Ishikawa (cell line): ENCODE measurements around the gene PMEPA1.

ENCODE experiments used
- CEBPB ChIP-seq: IDR thresholded peaks from 2 replicates; pipeline ENCODE4 v1.6.1; 2012
- EP300 ChIP-seq: IDR thresholded peaks from 2 replicates; pipeline ENCODE4 v1.6.1; 2012; ENCODE audit warnings: borderline replicate concordance
- MAX ChIP-seq: IDR thresholded peaks from 2 replicates; pipeline ENCODE4 v1.6.1; 2012
- USF1 ChIP-seq: IDR thresholded peaks from 2 replicates; pipeline ENCODE4 v1.6.1; 2012

GRCh38 chr20:57716202-57716601, 6.4 kb upstream of the PMEPA1 start:
- TF ChIP-seq CEBPB (no peak), MAX (no peak), EP300 (no peak), USF1 (no peak)
